K562 (cell line): ENCODE results near the gene IMP4. TPM values are rescaled to one million over a fixed set of nuclear protein-coding genes. Genes with fewer than 3 reads are reported as not detected.
A peak's percentile ranks its signal among the peaks of the same experiment; 100 is the strongest.

Experiments
- BDP1 ChIP-seq: IDR thresholded peaks from 3 replicates; pipeline ENCODE4 v1.6.1; 2011; ENCODE audit not compliant: insufficient read length, insufficient read depth
- BRD4 ChIP-seq: fragments of 200-600 bp; sonication (generic); IDR thresholded peaks from 2 replicates; pipeline ENCODE4 v1.6.1; 2017; ENCODE audit warnings: inconsistent platforms
- CBFB ChIP-seq: sonication (generic); formaldehyde crosslinking; IDR thresholded peaks from 2 replicates; pipeline ENCODE4 v1.4.0; 2020; ENCODE audit warnings: mild to moderate bottlenecking, missing genetic modification reagents
- FOXJ2 ChIP-seq: fragments of 200-800 bp; sonication (Bioruptor generic); IDR thresholded peaks from 2 replicates; pipeline ENCODE4 v1.6.1; 2016; ENCODE audit warnings: missing genetic modification characterization, missing compliant biosample characterization
- HCFC1 ChIP-seq: IDR thresholded peaks from 2 replicates; pipeline ENCODE4 v1.6.1; 2012; ENCODE audit warnings: low read depth, low read length, improper control_type of control experiment
- KDM4B ChIP-seq, 2 experiments: fragments of 450-650 bp in 1 of 2; sonication (generic) in 1 of 2; IDR thresholded peaks; 2 replicates each; pipeline ENCODE4 v1.6.1; 2016 to 2017; ENCODE audit warnings: borderline replicate concordance in 2 of 2, antibody characterized with exemption in 1 of 2, low read depth in 1 of 2, mild to moderate bottlenecking in 1 of 2
- MBD2 ChIP-seq: sonication (generic); IDR thresholded peaks from 2 replicates; pipeline ENCODE4 v1.6.1; 2016; ENCODE audit warnings: low read depth, borderline replicate concordance
- PHF20 ChIP-seq: fragments of 450-650 bp; IDR thresholded peaks from 2 replicates; pipeline ENCODE4 v1.6.1; 2018; ENCODE audit not compliant: partially characterized antibody
- PML ChIP-seq: IDR thresholded peaks from 2 replicates; pipeline ENCODE4 v1.6.1; 2012; ENCODE audit warnings: low read length, inconsistent platforms
- POLR2AphosphoS5 ChIP-seq: IDR thresholded peaks from 2 replicates; pipeline ENCODE4 v1.6.1; 2011; ENCODE audit warnings: mild to moderate bottlenecking, low read depth, low read length, moderate library complexity; ENCODE audit not compliant: control insufficient read depth, insufficient read depth
- TBP ChIP-seq: optimal IDR thresholded peaks from 2 replicates; pipeline ENCODE3; 2011; ENCODE audit warnings: low read depth, low read length, improper control_type of control experiment
- ZNF197 ChIP-seq: fragments of 200-800 bp; sonication (Bioruptor generic); IDR thresholded peaks from 2 replicates; pipeline ENCODE4 v1.6.1; 2016; ENCODE audit warnings: low read depth, missing genetic modification characterization, missing compliant biosample characterization
- polyA plus RNA-seq, 8 experiments: library from polyadenylated mRNA; depleted of rRNA in 4 of 8; stranded (reverse) in 5 of 8; unstranded in 3 of 8; fragments of >200 nt; fragmentation: Nextera tagmentation in 2 of 8; fragmentation: Illumina TruSeq in 1 of 8; extraction: Ambion mirVana in 2 of 8; extraction: Trizol in 1 of 8; gene quantifications; 2 replicates each; pipeline versions ENCODE4 v1.2.1 to v1.2.3, GENCODE V29; 2011 to 2014; ENCODE audit warnings: inconsistent platforms in 1 of 8, missing spikeins in 1 of 8
- total RNA-seq, 7 experiments: library from RNA; depleted of rRNA in 6 of 7; stranded (reverse); fragments of >200 nt in 6 of 7; fragmentation: Illumina TruSeq in 2 of 7; extraction: Trizol in 2 of 7; gene quantifications; 2 replicates each; pipeline versions ENCODE4 v1.2.1 to v1.2.3, GENCODE V29; 2011 to 2021; ENCODE audit warnings: low replicate concordance in 1 of 7
- TF ChIP-seq, protein P1 (sequence below): sonication (generic); formaldehyde crosslinking; IDR thresholded peaks from 2 replicates; pipeline ENCODE4 v1.9.0; 2022; ENCODE audit warnings: mild to moderate bottlenecking, missing genetic modification reagents
- TF ChIP-seq, protein P2 (sequence below): sonication (generic); formaldehyde crosslinking; IDR thresholded peaks from 2 replicates; pipeline ENCODE4 v1.8.0; 2022; ENCODE audit warnings: mild to moderate bottlenecking, missing genetic modification reagents
- TF ChIP-seq, protein P3 (sequence below): sonication (generic); formaldehyde crosslinking; IDR thresholded peaks from 2 replicates; pipeline ENCODE4 v1.8.1; 2023; ENCODE audit warnings: mild to moderate bottlenecking, missing genetic modification reagents, moderate library complexity

The IMP4 gene
- total and polyA plus RNA-seq, 9 of the 15 experiments (the other 6 are each of a cell fraction or from before 2014, with no cell fraction given) = 35.4 to 209 (median 100.0) TPM

DNA sequence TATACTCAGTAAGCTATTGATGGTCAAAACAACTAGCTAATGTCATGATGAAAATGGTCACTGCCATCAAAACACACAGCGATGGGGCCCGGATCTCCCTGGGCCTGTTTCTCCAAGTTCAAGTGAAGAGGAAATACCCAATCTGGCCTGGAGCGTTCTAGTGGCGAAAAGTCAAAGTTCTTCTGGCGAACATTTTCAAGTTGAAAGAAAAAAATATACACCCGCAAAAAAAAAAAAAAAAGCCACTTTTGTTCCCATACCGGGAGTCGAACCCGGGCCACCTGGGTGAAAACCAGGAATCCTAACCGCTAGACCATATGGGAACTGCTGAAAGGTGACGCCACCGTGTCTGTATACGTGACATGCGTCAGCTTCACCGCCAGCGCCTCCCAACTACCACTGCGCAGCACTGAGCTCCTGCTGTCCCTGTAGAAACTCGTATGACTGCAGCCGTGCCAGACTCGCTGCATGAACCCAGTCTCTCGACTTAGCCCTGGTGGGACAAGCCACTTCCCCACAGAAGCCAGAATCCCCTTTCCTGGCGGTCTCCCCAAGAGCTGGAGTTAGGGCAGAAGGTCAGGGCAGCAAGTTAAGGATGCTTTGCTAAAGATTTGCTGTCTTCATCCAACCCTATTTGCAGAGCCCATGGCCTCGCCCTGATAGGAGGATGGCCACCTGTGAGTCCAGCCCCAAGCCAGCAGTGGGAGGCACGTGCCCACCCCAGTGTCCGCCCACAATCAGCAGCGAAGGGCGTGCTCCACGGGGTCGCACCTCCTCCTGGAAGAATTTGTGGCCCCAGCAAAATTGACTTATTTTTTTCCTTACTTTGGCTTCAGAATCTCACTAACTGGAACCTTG is 5.6 kb upstream of the IMP4 start (continued):
- no peak for TF ChIP-seq KDM4B (IDR thresholded peaks at IDR 0.05; ENCODE audit: borderline replicate concordance in 2 of 2, low read depth in 1 of 2)
- TF ChIP-seq PHF20 = peak; percentile 49
- TF ChIP-seq, protein P1, sequence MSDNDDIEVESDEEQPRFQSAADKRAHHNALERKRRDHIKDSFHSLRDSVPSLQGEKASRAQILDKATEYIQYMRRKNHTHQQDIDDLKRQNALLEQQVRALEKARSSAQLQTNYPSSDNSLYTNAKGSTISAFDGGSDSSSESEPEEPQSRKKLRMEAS = peak; percentile 91
- TF ChIP-seq HCFC1 = 0 out of 2 replicates have a peak, but pooled peaks have one; percentile 5
- TF ChIP-seq CBFB = peak; percentile 48; the same call in 1 of the 2 replicates
- peak; percentile 99 for TF ChIP-seq TBP
- peak; percentile 96 for TF ChIP-seq BDP1
- peak; percentile 93 for TF ChIP-seq BRD4
- peak; percentile 16; the same call in 1 of the 2 replicates for TF ChIP-seq ZNF197 (CRISPR knock-in tag)
- TF ChIP-seq, protein P2, sequence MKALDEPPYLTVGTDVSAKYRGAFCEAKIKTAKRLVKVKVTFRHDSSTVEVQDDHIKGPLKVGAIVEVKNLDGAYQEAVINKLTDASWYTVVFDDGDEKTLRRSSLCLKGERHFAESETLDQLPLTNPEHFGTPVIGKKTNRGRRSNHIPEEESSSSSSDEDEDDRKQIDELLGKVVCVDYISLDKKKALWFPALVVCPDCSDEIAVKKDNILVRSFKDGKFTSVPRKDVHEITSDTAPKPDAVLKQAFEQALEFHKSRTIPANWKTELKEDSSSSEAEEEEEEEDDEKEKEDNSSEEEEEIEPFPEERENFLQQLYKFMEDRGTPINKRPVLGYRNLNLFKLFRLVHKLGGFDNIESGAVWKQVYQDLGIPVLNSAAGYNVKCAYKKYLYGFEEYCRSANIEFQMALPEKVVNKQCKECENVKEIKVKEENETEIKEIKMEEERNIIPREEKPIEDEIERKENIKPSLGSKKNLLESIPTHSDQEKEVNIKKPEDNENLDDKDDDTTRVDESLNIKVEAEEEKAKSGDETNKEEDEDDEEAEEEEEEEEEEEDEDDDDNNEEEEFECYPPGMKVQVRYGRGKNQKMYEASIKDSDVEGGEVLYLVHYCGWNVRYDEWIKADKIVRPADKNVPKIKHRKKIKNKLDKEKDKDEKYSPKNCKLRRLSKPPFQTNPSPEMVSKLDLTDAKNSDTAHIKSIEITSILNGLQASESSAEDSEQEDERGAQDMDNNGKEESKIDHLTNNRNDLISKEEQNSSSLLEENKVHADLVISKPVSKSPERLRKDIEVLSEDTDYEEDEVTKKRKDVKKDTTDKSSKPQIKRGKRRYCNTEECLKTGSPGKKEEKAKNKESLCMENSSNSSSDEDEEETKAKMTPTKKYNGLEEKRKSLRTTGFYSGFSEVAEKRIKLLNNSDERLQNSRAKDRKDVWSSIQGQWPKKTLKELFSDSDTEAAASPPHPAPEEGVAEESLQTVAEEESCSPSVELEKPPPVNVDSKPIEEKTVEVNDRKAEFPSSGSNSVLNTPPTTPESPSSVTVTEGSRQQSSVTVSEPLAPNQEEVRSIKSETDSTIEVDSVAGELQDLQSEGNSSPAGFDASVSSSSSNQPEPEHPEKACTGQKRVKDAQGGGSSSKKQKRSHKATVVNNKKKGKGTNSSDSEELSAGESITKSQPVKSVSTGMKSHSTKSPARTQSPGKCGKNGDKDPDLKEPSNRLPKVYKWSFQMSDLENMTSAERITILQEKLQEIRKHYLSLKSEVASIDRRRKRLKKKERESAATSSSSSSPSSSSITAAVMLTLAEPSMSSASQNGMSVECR (CRISPR knock-in tag) = peak; percentile 77
- TF ChIP-seq POLR2AphosphoS5 = peak; percentile 40; the same call in 1 of the 2 replicates
- TF ChIP-seq MBD2 = 0 out of 2 replicates have a peak, but pooled peaks have one; percentile 28
- TF ChIP-seq, protein P3, sequence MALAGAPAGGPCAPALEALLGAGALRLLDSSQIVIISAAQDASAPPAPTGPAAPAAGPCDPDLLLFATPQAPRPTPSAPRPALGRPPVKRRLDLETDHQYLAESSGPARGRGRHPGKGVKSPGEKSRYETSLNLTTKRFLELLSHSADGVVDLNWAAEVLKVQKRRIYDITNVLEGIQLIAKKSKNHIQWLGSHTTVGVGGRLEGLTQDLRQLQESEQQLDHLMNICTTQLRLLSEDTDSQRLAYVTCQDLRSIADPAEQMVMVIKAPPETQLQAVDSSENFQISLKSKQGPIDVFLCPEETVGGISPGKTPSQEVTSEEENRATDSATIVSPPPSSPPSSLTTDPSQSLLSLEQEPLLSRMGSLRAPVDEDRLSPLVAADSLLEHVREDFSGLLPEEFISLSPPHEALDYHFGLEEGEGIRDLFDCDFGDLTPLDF = no peak
- peak; percentile 43; the same call in 1 of the 2 replicates for TF ChIP-seq FOXJ2
- 0 out of 2 replicates have a peak, but pooled peaks have one; percentile 26 for TF ChIP-seq PML
